Endothelial cell of umbilical vein (primary cell): ENCODE measurements around the gene SYNDIG1. TPM values are rescaled to one million over a fixed set of nuclear protein-coding genes. Genes with fewer than 3 reads are reported as not detected.

Source experiments
- BruUV-seq: library from RNA; stranded (reverse); fragments of 400-500 nt; replicated peaks from 2 replicates; lab custom pipeline; 2021; lab: Mats Ljungman, UMichigan
- CTCF ChIA-PET: fragments of 300-600, 350-600 bp; sonication (Branson Sonifier 250); formaldehyde crosslinking; loops from one replicate; lab custom pipeline; 2021; ENCODE audit warnings: antibody characterized with exemption, inconsistent platforms; lab: Charles Lee
- POLR2A ChIA-PET: fragments of 300-600, 350-600 bp; sonication (Branson Sonifier 250); formaldehyde crosslinking; loops from one replicate; lab custom pipeline; 2021; ENCODE audit warnings: antibody characterized with exemption, inconsistent platforms; lab: Charles Lee
- DNase-seq: peaks from one replicate; pipeline ENCODE4 v3.0.0-alpha.2; 2011; ENCODE audit warnings: low read depth, low spot score
- FAIRE-seq: peaks from 2 replicates; lab custom pipeline; 2011; peaks lifted over from hg19 to GRCh38; lab: Jason Lieb, UNC
- H2AFZ ChIP-seq: 2 replicates; pipeline ENCODE4 v1.6.0; 2012; ENCODE audit warnings: low read depth, low read length, control low read depth, inconsistent platforms
- H3K27ac ChIP-seq: 2 replicates; pipeline ENCODE4 v1.5.1; 2011; ENCODE audit warnings: low read depth, mild to moderate bottlenecking, control low read depth, low read length, moderate library complexity; ENCODE audit not compliant: insufficient read depth
- H3K27me3 ChIP-seq, 2 experiments: 2 replicates each; pipeline versions ENCODE4 v1.6.0 to v1.6.1; 2011; ENCODE audit warnings: low read length in 2 of 2, mixed read lengths in 1 of 2; ENCODE audit not compliant: control insufficient read depth in 2 of 2, insufficient read depth in 2 of 2
- H3K36me3 ChIP-seq, 2 experiments: 2 replicates in 1 of 2; 3 replicates in 1 of 2; pipeline ENCODE4 v1.5.1; 2011; ENCODE audit warnings: low read length in 2 of 2, mild to moderate bottlenecking in 1 of 2, moderate library complexity in 1 of 2; ENCODE audit not compliant: control insufficient read depth in 2 of 2, insufficient read depth in 2 of 2; ENCODE audit errors: extremely low read depth in 1 of 2
- H3K4me1 ChIP-seq: 3 replicates; pipeline ENCODE4 v1.5.1; 2011; ENCODE audit warnings: mild to moderate bottlenecking, low read length; ENCODE audit not compliant: control insufficient read depth, insufficient read depth; ENCODE audit errors: extremely low read depth
- H3K4me2 ChIP-seq: 2 replicates; pipeline ENCODE4 v1.6.1; 2011; ENCODE audit warnings: low read length, control low read depth, mixed read lengths; ENCODE audit not compliant: insufficient read depth
- H3K4me3 ChIP-seq, 3 experiments: fragments of 200-600 bp in 1 of 3; sonication (generic), shearing (Covaris generic) in 1 of 3; replicated peaks in 1 of 3; 2 replicates each; pipeline ENCODE4 v1.5.1; 2011 to 2016; ENCODE audit warnings: control low read depth in 3 of 3, low read length in 3 of 3, mild to moderate bottlenecking in 2 of 3, inconsistent platforms in 1 of 3, low read depth in 1 of 3, moderate library complexity in 1 of 3; ENCODE audit not compliant: insufficient read depth in 1 of 3
- H3K79me2 ChIP-seq: 2 replicates; pipeline ENCODE4 v1.6.0; 2012; ENCODE audit warnings: low read length, inconsistent platforms; ENCODE audit not compliant: control insufficient read depth, insufficient read depth
- H3K9ac ChIP-seq: replicated peaks from 2 replicates; pipeline ENCODE3; 2011; ENCODE audit warnings: low read length, control low read depth; ENCODE audit not compliant: insufficient read depth; ENCODE audit errors: extremely low read depth
- H3K9me1 ChIP-seq: replicated peaks from 3 replicates; pipeline ENCODE4 v1.6.0; 2011; ENCODE audit warnings: mild to moderate bottlenecking, low read length; ENCODE audit not compliant: control insufficient read depth, insufficient read depth; ENCODE audit errors: extremely low read depth
- H3K9me3 ChIP-seq: replicated peaks from 2 replicates; pipeline ENCODE4 v1.5.1; 2012; ENCODE audit warnings: low read length, inconsistent platforms; ENCODE audit not compliant: control insufficient read depth, insufficient read depth
- H4K20me1 ChIP-seq: replicated peaks from 2 replicates; pipeline ENCODE3; 2011; ENCODE audit warnings: mild to moderate bottlenecking, low read length; ENCODE audit not compliant: control insufficient read depth, insufficient read depth; ENCODE audit errors: extremely low read depth
- EZH2 ChIP-seq: IDR thresholded peaks from 2 replicates; pipeline ENCODE4 v1.6.1; 2012; ENCODE audit warnings: borderline replicate concordance, low read depth, mild to moderate bottlenecking, moderate library complexity, low read length, inconsistent platforms; ENCODE audit not compliant: severe bottlenecking
- FOS ChIP-seq: IDR thresholded peaks from 2 replicates; pipeline ENCODE4 v1.6.1; 2011; ENCODE audit warnings: mild to moderate bottlenecking, low read length, moderate library complexity, borderline replicate concordance; ENCODE audit not compliant: insufficient read depth
- JUN ChIP-seq: IDR thresholded peaks from 2 replicates; pipeline ENCODE4 v1.6.1; 2011; ENCODE audit warnings: borderline replicate concordance, low read depth; ENCODE audit not compliant: insufficient read length, insufficient read depth
- MAX ChIP-seq: IDR thresholded peaks from 2 replicates; pipeline ENCODE4 v1.6.1; 2011; ENCODE audit not compliant: insufficient read depth, insufficient read length
- POLR2A ChIP-seq: IDR thresholded peaks from 2 replicates; pipeline ENCODE4 v1.6.1; 2012; ENCODE audit warnings: low read depth, mild to moderate bottlenecking, control low read depth, low read length
- dilution Hi-C: fragments of 300-500 bp; cut with MboI; formaldehyde crosslinking; loops from one replicate; pipeline ENCODE4 v1.15.0; 2019; ENCODE audit warnings: low sequenced_read_pairs; ENCODE audit not compliant: extremely low pct_ligation_motif_present
- intact Hi-C: fragments of 100-400 bp; cut with micrococcal nuclease; formaldehyde crosslinking; loops from one replicate; pipeline ENCODE4 v1.10.0; 2022
- polyA plus RNA-seq, 4 experiments: library from polyadenylated mRNA; depleted of rRNA in 3 of 4; stranded (reverse) in 3 of 4; unstranded in 1 of 4; fragments of >200 nt; gene quantifications; 2 replicates each; pipeline versions ENCODE4 v1.2.1 to v1.2.3, GENCODE V29; 2011 to 2012; ENCODE audit warnings: missing spikeins in 1 of 4
- total RNA-seq: library from RNA; stranded (reverse); gene quantifications from 2 replicates; pipeline ENCODE4 v1.2.3, GENCODE V29; 2021

The SYNDIG1 gene
- total and polyA plus RNA-seq, 2 donors (not counting 3 experiments of a cell fraction or from before 2014, with no cell fraction given), result not detected

DNA sequence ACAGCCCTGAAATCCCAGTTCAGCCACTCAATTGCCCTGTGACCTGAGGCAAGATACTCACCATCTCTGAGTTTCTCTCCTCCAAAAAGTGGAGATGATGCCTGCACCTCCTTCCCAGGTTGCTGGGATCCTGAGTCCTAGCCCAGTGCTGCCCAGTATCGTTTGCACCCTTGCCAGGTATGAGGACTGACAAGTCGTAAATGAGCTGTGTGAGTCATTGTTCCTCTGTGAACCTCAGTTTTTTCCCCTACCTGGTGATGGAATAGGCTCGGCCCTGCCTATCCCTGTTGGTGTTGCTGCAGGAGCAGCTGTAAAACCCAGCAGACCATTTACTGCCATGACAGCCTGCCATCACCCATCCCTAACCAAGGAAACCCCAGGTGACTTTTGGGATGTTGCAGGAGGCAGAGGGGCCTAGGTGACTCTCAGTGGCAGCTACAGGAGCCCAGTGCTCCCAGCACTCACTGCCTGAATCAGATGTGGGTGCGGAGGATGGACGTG, 229.3 kb downstream of the SYNDIG1 start:
- ChIA-PET CTCF (no interaction called here), POLR2A (no interaction called here)
- H3K27ac ChIP-seq, result no peak overlapping the region
- H3K4me2 ChIP-seq, result no peak overlapping the region
- peaks cover 4% of the 10 kb centered on the region for H3K9me3 ChIP-seq
- no peak overlapping the region for H3K4me3 ChIP-seq
- dilution Hi-C loops (no loop called here), intact Hi-C loops (no loop called here)
- FAIRE-seq, result no peak
- no peaks in the 10 kb centered on the region for H3K9me1 ChIP-seq
- H3K36me3 ChIP-seq, result no peaks in the 10 kb centered on the region
- H3K9ac ChIP-seq, result no peak overlapping the region
- no peaks in the 10 kb centered on the region for H3K79me2 ChIP-seq
- no peak for DNase-seq
- BruUV-seq, result no TSS peak
- no peaks in the 10 kb centered on the region for H4K20me1 ChIP-seq
- no peak overlapping the region for H2AFZ ChIP-seq
- no peaks in the 10 kb centered on the region for H3K27me3 ChIP-seq
- H3K4me1 ChIP-seq, result no peaks in the 10 kb centered on the region
- no peak for TF ChIP-seq JUN
- TF ChIP-seq FOS, result no peak

DNA sequence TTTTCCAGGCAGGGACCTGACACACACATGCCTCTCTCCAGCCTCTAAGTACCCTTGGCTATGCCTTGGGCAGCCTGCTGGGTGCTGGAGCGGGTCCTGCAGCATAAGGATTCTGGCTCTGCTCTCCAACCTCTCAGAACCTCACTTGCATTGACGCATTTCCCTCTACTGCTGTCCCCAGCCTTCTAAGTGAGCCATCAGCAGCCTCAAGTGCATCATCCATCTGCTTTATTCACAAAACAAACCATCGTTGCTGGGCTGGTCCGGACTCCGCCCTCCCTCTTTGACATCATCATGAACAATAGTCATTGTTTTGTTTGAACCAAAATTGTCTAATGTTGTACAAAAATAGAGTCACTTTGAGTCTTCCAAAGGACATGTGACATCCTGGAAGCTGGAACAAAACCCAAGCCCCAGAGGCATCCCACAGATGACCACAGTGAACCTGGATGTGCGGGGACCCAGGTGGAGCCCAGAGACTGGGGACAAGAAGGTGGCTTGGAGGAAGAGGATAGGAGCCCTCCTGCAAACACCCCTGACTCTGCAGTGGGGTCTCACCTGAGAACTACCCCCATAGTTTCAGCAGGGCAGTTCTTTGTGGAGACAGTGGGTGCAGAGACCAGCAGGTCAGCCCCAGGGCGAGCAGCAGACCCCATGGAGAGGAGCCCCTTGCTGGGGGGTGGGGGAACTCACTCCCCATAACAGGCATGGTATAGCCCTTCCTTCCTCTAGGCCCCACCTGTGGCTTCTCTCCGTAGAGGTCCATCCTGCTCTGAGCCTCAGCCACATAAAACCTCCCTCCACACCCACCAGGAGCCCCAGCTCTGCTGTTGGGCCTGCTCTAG, 230.1 kb downstream of the SYNDIG1 start:
- Histone ChIP-seq H3K9ac (no peak overlapping the region), H2AFZ (no peak overlapping the region), H3K27me3 (no peaks in the 10 kb centered on the region), H3K4me3 (no peak overlapping the region), H3K4me2 (no peak overlapping the region), H3K9me1 (no peaks in the 10 kb centered on the region), H3K36me3 (no peaks in the 10 kb centered on the region), H3K9me3 (peaks cover 4% of the 10 kb centered on the region), H3K27ac (no peak overlapping the region), H4K20me1 (no peaks in the 10 kb centered on the region), H3K4me1 (no peaks in the 10 kb centered on the region), H3K79me2 (no peaks in the 10 kb centered on the region)
- dilution Hi-C loops, result no loop called here
- intact Hi-C loops, result no loop called here
- FAIRE-seq, result no peak
- no peak for DNase-seq
- no TSS peak for BruUV-seq
- ChIA-PET CTCF (no interaction called here), POLR2A (no interaction called here)
- no peak for TF ChIP-seq FOS
- TF ChIP-seq EZH2, result no peak
- TF ChIP-seq MAX, result no peak
- TF ChIP-seq POLR2A, result no peak
